ENCODE data around the gene UGT3A1.

UGT3A1 gene

DNA sequence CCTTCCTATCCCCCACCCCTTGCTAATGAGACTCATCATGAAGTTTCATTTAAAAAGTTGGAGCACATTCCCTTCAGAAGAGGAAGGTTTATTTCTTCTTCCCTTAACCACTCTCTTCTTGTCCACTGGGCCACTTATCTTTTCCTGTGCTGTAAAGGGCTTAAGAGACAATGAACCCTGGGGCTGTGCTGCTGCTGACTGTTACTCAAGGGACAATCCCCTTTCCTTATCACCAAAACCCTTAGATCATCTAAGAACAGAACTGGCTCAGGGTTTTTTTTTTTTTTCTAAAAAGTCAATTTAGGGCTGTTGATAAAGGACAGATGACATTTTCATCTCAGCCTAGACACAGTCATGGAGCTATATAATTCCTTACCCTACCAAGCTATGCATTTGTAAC lies 82.4 kb downstream of the UGT3A1 start:
- Histone ChIP-seq H3F3A (ENCODE audit: insufficient read depth, low read length) (peaks cover 4% of the 10 kb centered on the region; the same call in 1 of the 2 replicates), H3K27me3 (ENCODE audit: insufficient read depth, low read length) (no peaks in the 10 kb centered on the region), H3K27ac (ENCODE audit: low read depth, low read length, poor library complexity, severe bottlenecking) (peak overlapping the region; percentile 94), H3K4me3 (ENCODE audit: low read depth, low read length, poor library complexity, severe bottlenecking) (no peak overlapping the region), H4K20me1 (ENCODE audit: insufficient read depth, low read length) (no peaks in the 10 kb centered on the region), H3K9me3 (ENCODE audit: low read length) (peaks cover 18% of the 10 kb centered on the region), H2AFZ (ENCODE audit: low read length) (no peak overlapping the region), H3K9ac (ENCODE audit: low read length) (peak overlapping the region; percentile 40), H3K4me1 (ENCODE audit: insufficient read depth, low read length, severe bottlenecking) (peaks cover 46% of the 10 kb centered on the region), H3K36me3 (ENCODE audit: insufficient read depth, low read length) (peaks cover 12% of the 10 kb centered on the region; the same call in 1 of the 2 replicates), H3K4me2 (ENCODE audit: low read length) (peak overlapping the region; percentile 30), H3K9me2 (ENCODE audit: low read depth, low read length) (no peaks in the 10 kb centered on the region), H3K79me2 (ENCODE audit: insufficient read depth, low read length) (no peaks in the 10 kb centered on the region)
- TF ChIP-seq EZH2 (IDR thresholded peaks at IDR 0.05; ENCODE audit: borderline replicate concordance, low read length): no peak
- TF ChIP-seq, protein P1, sequence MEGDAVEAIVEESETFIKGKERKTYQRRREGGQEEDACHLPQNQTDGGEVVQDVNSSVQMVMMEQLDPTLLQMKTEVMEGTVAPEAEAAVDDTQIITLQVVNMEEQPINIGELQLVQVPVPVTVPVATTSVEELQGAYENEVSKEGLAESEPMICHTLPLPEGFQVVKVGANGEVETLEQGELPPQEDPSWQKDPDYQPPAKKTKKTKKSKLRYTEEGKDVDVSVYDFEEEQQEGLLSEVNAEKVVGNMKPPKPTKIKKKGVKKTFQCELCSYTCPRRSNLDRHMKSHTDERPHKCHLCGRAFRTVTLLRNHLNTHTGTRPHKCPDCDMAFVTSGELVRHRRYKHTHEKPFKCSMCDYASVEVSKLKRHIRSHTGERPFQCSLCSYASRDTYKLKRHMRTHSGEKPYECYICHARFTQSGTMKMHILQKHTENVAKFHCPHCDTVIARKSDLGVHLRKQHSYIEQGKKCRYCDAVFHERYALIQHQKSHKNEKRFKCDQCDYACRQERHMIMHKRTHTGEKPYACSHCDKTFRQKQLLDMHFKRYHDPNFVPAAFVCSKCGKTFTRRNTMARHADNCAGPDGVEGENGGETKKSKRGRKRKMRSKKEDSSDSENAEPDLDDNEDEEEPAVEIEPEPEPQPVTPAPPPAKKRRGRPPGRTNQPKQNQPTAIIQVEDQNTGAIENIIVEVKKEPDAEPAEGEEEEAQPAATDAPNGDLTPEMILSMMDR (IDR thresholded peaks at IDR 0.05; ENCODE audit: low read length): no peak

DNA sequence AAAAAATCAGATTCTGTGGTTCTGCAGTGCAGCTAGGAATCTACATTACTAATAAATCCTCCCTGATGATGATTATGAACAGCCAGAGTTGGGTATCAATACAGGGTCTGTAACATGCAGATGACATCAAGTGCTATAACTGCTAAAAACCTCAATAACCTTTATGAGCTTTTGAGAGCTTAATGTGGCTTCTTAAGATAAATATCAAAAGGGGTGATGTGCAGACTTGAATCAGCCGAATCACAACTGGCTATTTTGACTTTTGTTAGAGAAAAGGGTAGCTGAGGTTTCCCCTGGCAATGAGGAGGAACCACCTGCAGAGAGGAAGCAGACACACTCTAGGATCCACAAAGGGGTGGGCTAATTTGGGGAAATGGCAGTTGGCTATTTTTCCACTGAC lies 83.0 kb downstream of the UGT3A1 start:
- TF ChIP-seq, protein P1 (IDR thresholded peaks at IDR 0.05; ENCODE audit: low read length): no peak
- TF ChIP-seq EZH2 (IDR thresholded peaks at IDR 0.05; ENCODE audit: borderline replicate concordance, low read length): no peak
- Histone ChIP-seq H3F3A (ENCODE audit: insufficient read depth, low read length) (peaks cover 4% of the 10 kb centered on the region; the same call in 1 of the 2 replicates), H2AFZ (ENCODE audit: low read length) (no peak overlapping the region), H3K4me3 (ENCODE audit: low read depth, low read length, poor library complexity, severe bottlenecking) (no peak overlapping the region), H3K27me3 (ENCODE audit: insufficient read depth, low read length) (no peaks in the 10 kb centered on the region), H3K79me2 (ENCODE audit: insufficient read depth, low read length) (no peaks in the 10 kb centered on the region), H4K20me1 (ENCODE audit: insufficient read depth, low read length) (no peaks in the 10 kb centered on the region), H3K9me3 (ENCODE audit: low read length) (peaks cover 21% of the 10 kb centered on the region), H3K36me3 (ENCODE audit: insufficient read depth, low read length) (peaks cover 17% of the 10 kb centered on the region; the same call in 1 of the 2 replicates), H3K4me2 (ENCODE audit: low read length) (peak overlapping the region; percentile 30), H3K4me1 (ENCODE audit: insufficient read depth, low read length, severe bottlenecking) (peaks cover 50% of the 10 kb centered on the region), H3K27ac (ENCODE audit: low read depth, low read length, poor library complexity, severe bottlenecking) (peak overlapping the region; percentile 94), H3K9ac (ENCODE audit: low read length) (peak overlapping the region; percentile 34; the same call in 1 of the 2 replicates), H3K9me2 (ENCODE audit: low read depth, low read length) (no peaks in the 10 kb centered on the region)

DNA sequence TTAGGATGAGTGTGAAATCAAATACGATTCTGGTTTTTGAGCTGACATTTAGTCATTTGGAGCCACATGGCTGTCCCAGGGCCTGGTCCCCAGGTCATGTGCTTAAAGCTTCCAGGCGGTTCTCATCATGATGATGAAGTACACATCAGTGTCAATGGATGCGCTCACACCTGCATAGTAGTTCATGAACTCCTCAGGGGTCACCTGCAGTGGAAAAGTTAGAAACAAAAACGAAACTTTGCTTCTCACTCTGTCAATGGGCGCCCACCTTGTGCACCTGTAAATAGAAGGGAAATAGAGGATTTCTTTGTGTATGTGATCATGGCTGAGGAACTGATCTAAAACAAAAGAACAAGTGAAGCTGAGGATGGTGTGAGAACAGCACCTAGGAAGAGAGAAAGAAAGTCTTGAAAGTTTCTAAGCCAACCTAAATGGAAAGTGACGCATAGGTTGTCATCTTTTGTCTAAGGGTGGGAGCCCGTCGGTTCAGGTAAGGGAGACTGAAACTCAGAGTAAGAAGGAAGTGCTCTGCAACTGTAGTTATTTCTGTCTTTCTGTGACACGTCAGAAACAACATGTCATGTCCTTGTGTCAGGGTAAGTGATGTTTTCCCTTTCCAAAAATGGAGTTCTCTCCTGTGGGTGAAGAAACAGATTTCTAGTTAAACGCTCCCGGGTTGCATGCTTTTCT lies 86.6 kb downstream of the UGT3A1 start:
- H2AFZ ChIP-seq (ENCODE audit: low read length): no peak overlapping the region
- H3K27me3 ChIP-seq (ENCODE audit: insufficient read depth, low read length): no peaks in the 10 kb centered on the region
- no peak for TF ChIP-seq EZH2 (IDR thresholded peaks at IDR 0.05; ENCODE audit: borderline replicate concordance, low read length)
- TF ChIP-seq, protein P1 (IDR thresholded peaks at IDR 0.05; ENCODE audit: low read length): no peak
- peaks cover 8% of the 10 kb centered on the region; the same call in 1 of the 2 replicates for H3K36me3 ChIP-seq (ENCODE audit: insufficient read depth, low read length)
- H3K4me1 ChIP-seq (ENCODE audit: insufficient read depth, low read length, severe bottlenecking): peaks cover 86% of the 10 kb centered on the region
- H4K20me1 ChIP-seq (ENCODE audit: insufficient read depth, low read length): no peaks in the 10 kb centered on the region
- no peak overlapping the region for H3K4me3 ChIP-seq (ENCODE audit: low read depth, low read length, poor library complexity, severe bottlenecking)
- H3K27ac ChIP-seq (ENCODE audit: low read depth, low read length, poor library complexity, severe bottlenecking): peak overlapping the region; percentile 94
- H3K9me3 ChIP-seq (ENCODE audit: low read length): peaks cover 10% of the 10 kb centered on the region
- peaks cover 14% of the 10 kb centered on the region; the same call in 1 of the 2 replicates for H3F3A ChIP-seq (ENCODE audit: insufficient read depth, low read length)
- no peaks in the 10 kb centered on the region for H3K9me2 ChIP-seq (ENCODE audit: low read depth, low read length)
- H3K9ac ChIP-seq (ENCODE audit: low read length): peak overlapping the region; percentile 25
- no peaks in the 10 kb centered on the region for H3K79me2 ChIP-seq (ENCODE audit: insufficient read depth, low read length)
- H3K4me2 ChIP-seq (ENCODE audit: low read length): peak overlapping the region; percentile 10
